ENCODE data around the gene PFKFB2. TPM values are rescaled to one million over a fixed set of nuclear protein-coding genes. Genes with fewer than 3 reads are reported as not detected.

Gene PFKFB2
- total and polyA plus RNA-seq, 7 experiments from 2014 or later, result 0.64 to 4.6 (median 2.5) TPM

GRCh38 chr1:207103892-207104373 lies 50.9 kb downstream of the PFKFB2 start, which contains the start of gene C4BPA:
Gene C4BPA (plus strand): TSS chr1:207104233. CDS start chr1:207113026, 8,793 bp downstream.
- peaks cover 0 to 13% (median 0%) of the 10 kb centered on the region in 5 donors for H3K36me3 Mint-ChIP-seq
- no peak within 1 kb of the TSS for H3K27ac ChIP-seq (ENCODE audit: low read depth, low read length)
- intact Hi-C loops (cut with micrococcal nuclease), result no loop called here
- no peaks in the 10 kb centered on the region for H3K27me3 ChIP-seq (ENCODE audit: control insufficient read depth in 2 of 2, insufficient read depth in 2 of 2, low read length in 2 of 2)
- DNase-seq, result no peak
- no peaks in the 10 kb centered on the region for H3K4me1 Mint-ChIP-seq
- no peak within 1 kb of the TSS for H3K4me3 Mint-ChIP-seq
- H3K27me3 Mint-ChIP-seq, result peaks cover 0 to 19% (median 5%) of the 10 kb centered on the region in 5 donors
- no peaks in the 10 kb centered on the region for H3K4me1 ChIP-seq (ENCODE audit: control insufficient read depth in 2 of 2, insufficient read depth in 2 of 2, low read length in 2 of 2)
- peaks cover 0 to 7% (median 0%) of the 10 kb centered on the region in 11 donors for H3K9me3 Mint-ChIP-seq
- no peak within 1 kb of the TSS for H3K27ac Mint-ChIP-seq
- H3K36me3 ChIP-seq (ENCODE audit: control insufficient read depth in 2 of 3, insufficient read depth in 3 of 3, low read length in 3 of 3), result no peaks in the 10 kb centered on the region
- no peak for ATAC-seq
- no peaks in the 10 kb centered on the region for H3K9me3 ChIP-seq (ENCODE audit: control insufficient read depth in 2 of 3, low read length in 3 of 3)
- no peak within 1 kb of the TSS for H3K4me3 ChIP-seq (ENCODE audit: low read length)
- ChIA-PET POLR2A (interaction anchor here (0.5 kb wide), 1 partner anchor 392 kb away, joined by 3 read pairs; the partner anchor contains the start of gene CR1), CTCF (no interaction called here)

- H3K27ac Mint-ChIP-seq, result no peak overlapping the region
- Histone ChIP-seq H3K36me3 (ENCODE audit: control insufficient read depth in 2 of 3, insufficient read depth in 3 of 3, low read length in 3 of 3) (no peaks in the 10 kb centered on the region), H3K4me1 (ENCODE audit: control insufficient read depth in 2 of 2, insufficient read depth in 2 of 2, low read length in 2 of 2) (no peaks in the 10 kb centered on the region), H3K27me3 (ENCODE audit: control insufficient read depth in 2 of 2, insufficient read depth in 2 of 2, low read length in 2 of 2) (no peaks in the 10 kb centered on the region), H3K4me3 (ENCODE audit: low read length) (no peak overlapping the region), H3K27ac (ENCODE audit: low read depth, low read length) (no peak overlapping the region), H3K9me3 (ENCODE audit: control insufficient read depth in 2 of 3, low read length in 3 of 3) (no peaks in the 10 kb centered on the region)
- no peaks in the 10 kb centered on the region for H3K36me3 Mint-ChIP-seq
- H3K4me3 Mint-ChIP-seq, result no peak overlapping the region
- no peak for ATAC-seq
- peaks cover 3 to 40% (median 4%) of the 10 kb centered on the region in 5 donors for H3K27me3 Mint-ChIP-seq
- H3K4me1 Mint-ChIP-seq, result no peaks in the 10 kb centered on the region
- POLR2A ChIA-PET, result interaction anchor here (0.9 kb wide), 1 partner anchor 213 kb away, joined by 3 read pairs; the partner anchor contains the start of gene CD55
- DNase-seq, result no peak
- CTCF ChIA-PET, result no interaction called here
- no peaks in the 10 kb centered on the region for H3K9me3 Mint-ChIP-seq
- intact Hi-C loops (cut with micrococcal nuclease), result no loop called here
Observed at GRCh38 chr1:207109004-207109403, 55.9 kb downstream of the PFKFB2 start.

- Histone ChIP-seq H3K4me3 (ENCODE audit: low read length) (no peak overlapping the region), H3K36me3 (ENCODE audit: control insufficient read depth in 2 of 3, insufficient read depth in 3 of 3, low read length in 3 of 3) (no peaks in the 10 kb centered on the region), H3K27ac (ENCODE audit: low read depth, low read length) (no peak overlapping the region), H3K9me3 (ENCODE audit: control insufficient read depth in 2 of 3, low read length in 3 of 3) (no peaks in the 10 kb centered on the region), H3K27me3 (ENCODE audit: control insufficient read depth in 2 of 2, insufficient read depth in 2 of 2, low read length in 2 of 2) (no peaks in the 10 kb centered on the region), H3K4me1 (ENCODE audit: control insufficient read depth in 2 of 2, insufficient read depth in 2 of 2, low read length in 2 of 2) (no peaks in the 10 kb centered on the region)
- H3K27ac Mint-ChIP-seq, result no peak overlapping the region
- no peaks in the 10 kb centered on the region for H3K36me3 Mint-ChIP-seq
- no peak overlapping the region for H3K4me3 Mint-ChIP-seq
- CTCF ChIA-PET, result no interaction called here
- DNase-seq (no peak), ATAC-seq (no peak)
- peaks cover 1 to 31% (median 4%) of the 10 kb centered on the region in 5 donors for H3K27me3 Mint-ChIP-seq
- no peaks in the 10 kb centered on the region for H3K4me1 Mint-ChIP-seq
- intact Hi-C loops (cut with micrococcal nuclease), result no loop called here
- POLR2A ChIA-PET, result no interaction called here
- no peaks in the 10 kb centered on the region for H3K9me3 Mint-ChIP-seq
Observed at GRCh38 chr1:207112616-207113296, 59.7 kb downstream of the PFKFB2 start.

GRCh38 chr1:207115269-207115668 lies 62.2 kb downstream of the PFKFB2 start:
- no peak overlapping the region for H3K4me3 ChIP-seq (ENCODE audit: low read length)
- no peaks in the 10 kb centered on the region for H3K36me3 Mint-ChIP-seq
- H3K9me3 ChIP-seq (ENCODE audit: control insufficient read depth in 2 of 3, low read length in 3 of 3), result no peaks in the 10 kb centered on the region
- H3K27me3 Mint-ChIP-seq, result peaks cover 0 to 25% (median 4%) of the 10 kb centered on the region in 5 donors
- no peak for ATAC-seq
- H3K27ac Mint-ChIP-seq, result no peak overlapping the region
- no peak for DNase-seq
- no peaks in the 10 kb centered on the region for H3K4me1 ChIP-seq (ENCODE audit: control insufficient read depth in 2 of 2, insufficient read depth in 2 of 2, low read length in 2 of 2)
- H3K4me3 Mint-ChIP-seq, result no peak overlapping the region
- H3K27me3 ChIP-seq (ENCODE audit: control insufficient read depth in 2 of 2, insufficient read depth in 2 of 2, low read length in 2 of 2), result no peaks in the 10 kb centered on the region
- H3K9me3 Mint-ChIP-seq, result no peaks in the 10 kb centered on the region
- CTCF ChIA-PET, result no interaction called here
- no peaks in the 10 kb centered on the region for H3K4me1 Mint-ChIP-seq
- intact Hi-C loops (cut with micrococcal nuclease), result no loop called here
- POLR2A ChIA-PET, result interaction anchor here (1.2 kb wide), 1 partner anchor 206 kb away, joined by 3 read pairs; the partner anchor contains the start of gene CD55
- H3K36me3 ChIP-seq (ENCODE audit: control insufficient read depth in 2 of 3, insufficient read depth in 3 of 3, low read length in 3 of 3), result no peaks in the 10 kb centered on the region
- no peak overlapping the region for H3K27ac ChIP-seq (ENCODE audit: low read depth, low read length)

- peaks cover 2 to 18% (median 14%) of the 10 kb centered on the region in 5 donors for H3K36me3 Mint-ChIP-seq
- Histone ChIP-seq H3K4me3 (ENCODE audit: low read length) (no peak overlapping the region), H3K27me3 (ENCODE audit: control insufficient read depth in 2 of 2, insufficient read depth in 2 of 2, low read length in 2 of 2) (no peaks in the 10 kb centered on the region), H3K27ac (ENCODE audit: low read depth, low read length) (no peak overlapping the region), H3K9me3 (ENCODE audit: control insufficient read depth in 2 of 3, low read length in 3 of 3) (peaks cover 0 to 19% (median 3%) of the 10 kb centered on the region in 3 experiments), H3K36me3 (ENCODE audit: control insufficient read depth in 2 of 3, insufficient read depth in 3 of 3, low read length in 3 of 3) (no peaks in the 10 kb centered on the region), H3K4me1 (ENCODE audit: control insufficient read depth in 2 of 2, insufficient read depth in 2 of 2, low read length in 2 of 2) (no peaks in the 10 kb centered on the region)
- peaks cover 14 to 31% (median 20%) of the 10 kb centered on the region in 11 donors for H3K9me3 Mint-ChIP-seq
- H3K4me3 Mint-ChIP-seq, result no peak overlapping the region
- no peaks in the 10 kb centered on the region for H3K4me1 Mint-ChIP-seq
- DNase-seq (no peak), ATAC-seq (no peak)
- no peak overlapping the region for H3K27ac Mint-ChIP-seq
- POLR2A ChIA-PET, result no interaction called here
- H3K27me3 Mint-ChIP-seq, result peaks cover 0 to 20% (median 14%) of the 10 kb centered on the region in 5 donors
- CTCF ChIA-PET, result no interaction called here
- intact Hi-C loops (cut with micrococcal nuclease), result no loop called here
Observed at GRCh38 chr1:207124389-207124788, 71.3 kb downstream of the PFKFB2 start.

GRCh38 chr1:207128336-207128921 lies 75.4 kb downstream of the PFKFB2 start:
- ATAC-seq (no peak), DNase-seq (no peak)
- intact Hi-C loops (cut with micrococcal nuclease), result no loop called here
- ChIA-PET POLR2A (no interaction called here), CTCF (no interaction called here)
- Histone ChIP-seq H3K4me3 (ENCODE audit: low read length) (no peak overlapping the region), H3K9me3 (ENCODE audit: control insufficient read depth in 2 of 3, low read length in 3 of 3) (peaks cover 0 to 20% (median 3%) of the 10 kb centered on the region in 3 experiments), H3K36me3 (ENCODE audit: control insufficient read depth in 2 of 3, insufficient read depth in 3 of 3, low read length in 3 of 3) (no peaks in the 10 kb centered on the region), H3K27me3 (ENCODE audit: control insufficient read depth in 2 of 2, insufficient read depth in 2 of 2, low read length in 2 of 2) (no peaks in the 10 kb centered on the region), H3K27ac (ENCODE audit: low read depth, low read length) (no peak overlapping the region), H3K4me1 (ENCODE audit: control insufficient read depth in 2 of 2, insufficient read depth in 2 of 2, low read length in 2 of 2) (no peaks in the 10 kb centered on the region)
- Mint-ChIP-seq H3K4me3 (no peak overlapping the region), H3K36me3 (peaks cover 2 to 24% (median 18%) of the 10 kb centered on the region in 5 donors), H3K9me3 (peaks cover 22 to 48% (median 32%) of the 10 kb centered on the region in 11 donors), H3K27me3 (peaks cover 0 to 14% (median 12%) of the 10 kb centered on the region in 5 donors), H3K4me1 (no peaks in the 10 kb centered on the region), H3K27ac (no peak overlapping the region)
